GM12892 (cell line): ENCODE data around the gene SAMD13.
"Not testable (repeated sequence)": the region's sequence is repeated elsewhere in the genome, so short reads cannot be mapped to it uniquely, and the experiment has no call there.

Experiments used
- DNase-seq: peaks from one replicate; pipeline ENCODE4 v3.0.0; 2011; ENCODE audit not compliant: insufficient read length
- FAIRE-seq: peaks from 2 replicates; lab custom pipeline; 2011; peaks lifted over from hg19 to GRCh38; lab: Jason Lieb, UNC
- POLR2A ChIP-seq: IDR thresholded peaks from 2 replicates; pipeline ENCODE4 v1.6.1; 2011; ENCODE audit warnings: low read depth, low read length, control low read depth
- POLR2AphosphoS5 ChIP-seq: IDR thresholded peaks from 2 replicates; pipeline ENCODE4 v1.6.1; 2011; ENCODE audit warnings: low read depth, low read length, control low read depth
- TAF1 ChIP-seq: IDR thresholded peaks from 2 replicates; pipeline ENCODE4 v1.6.1; 2011; ENCODE audit warnings: low read depth, mild to moderate bottlenecking, control low read depth, low read length, borderline replicate concordance

The SAMD13 gene

DNA sequence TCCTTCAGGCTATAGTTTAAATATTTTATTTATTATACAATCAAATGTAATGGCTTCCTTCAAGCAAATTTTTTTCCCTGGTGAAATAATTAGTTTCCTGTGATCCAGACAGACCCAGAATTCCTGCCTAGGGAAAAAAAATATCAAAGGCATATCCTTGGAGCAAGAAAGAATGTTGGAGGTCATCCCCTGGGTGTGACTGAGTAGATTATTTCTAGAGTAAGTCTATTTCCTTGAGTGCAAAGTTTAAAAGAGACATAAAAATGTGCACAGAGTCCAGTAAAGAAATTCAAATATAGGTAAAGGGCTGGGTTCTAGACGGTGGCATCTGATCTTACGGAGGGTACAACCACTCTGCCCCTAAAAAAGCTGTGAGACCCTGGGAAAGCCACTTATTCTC lies 32.2 kb upstream of the SAMD13 start:
- no peak for FAIRE-seq
- TF ChIP-seq POLR2A (no peak), TAF1 (no peak), POLR2AphosphoS5 (no peak)
- DNase-seq, result no peak

DNA sequence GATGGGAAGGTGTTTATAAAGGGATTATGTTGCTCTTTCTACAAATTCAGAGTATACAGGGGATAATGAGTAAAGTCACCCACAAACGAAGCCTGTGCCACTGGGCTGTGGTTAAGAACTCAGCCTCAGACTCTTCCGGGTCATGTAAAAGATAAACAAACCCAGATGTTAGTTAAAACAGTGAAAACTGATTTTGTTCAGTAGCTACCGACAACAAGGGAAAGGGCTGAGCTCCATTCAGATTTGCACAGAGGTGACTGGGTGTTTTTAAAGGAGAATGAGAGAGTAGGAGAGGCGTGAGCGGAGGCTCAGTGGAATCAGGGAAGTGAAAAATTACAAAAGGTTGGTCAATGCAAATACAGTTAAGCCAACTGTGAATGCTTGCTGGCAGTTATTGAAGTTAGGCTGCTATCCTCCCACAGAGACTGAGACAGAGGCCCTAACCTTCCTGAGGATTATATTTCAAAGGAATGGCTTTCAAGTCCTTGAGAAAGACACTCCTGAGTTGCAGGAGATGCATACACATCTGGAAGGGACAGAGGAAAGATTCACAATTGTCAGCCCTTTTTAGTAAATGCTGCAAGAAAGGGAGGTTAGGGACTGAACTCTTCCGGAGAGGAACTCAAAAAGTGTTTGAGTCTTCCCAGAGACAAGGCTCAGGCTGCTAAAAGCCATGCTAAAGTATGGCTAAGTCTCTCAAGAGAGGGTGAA lies 29.9 kb upstream of the SAMD13 start:
- no peak for TF ChIP-seq TAF1
- no peak for TF ChIP-seq POLR2AphosphoS5
- TF ChIP-seq POLR2A, result no peak
- FAIRE-seq, result peak; percentile 80
- no peak for DNase-seq

DNA sequence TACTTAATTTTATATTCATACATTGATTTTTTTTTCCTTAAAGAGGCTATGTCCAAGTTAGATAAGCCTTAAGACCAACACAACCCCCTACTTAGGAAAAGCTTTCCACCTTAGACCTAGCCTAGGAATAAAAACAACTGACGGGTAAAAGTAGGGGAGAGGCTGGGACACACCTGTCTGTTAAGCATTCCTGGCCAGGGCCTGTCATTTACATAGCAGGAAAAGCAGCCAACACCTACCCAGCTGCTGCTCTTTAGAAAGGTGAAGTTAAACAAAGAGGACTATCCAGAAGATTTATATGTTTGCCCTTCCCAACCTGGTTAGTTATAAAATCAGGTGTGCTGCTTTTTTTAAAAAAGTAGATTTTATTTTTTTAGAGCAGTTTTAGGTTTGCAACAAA lies 29.1 kb upstream of the SAMD13 start:
- DNase-seq, result no peak
- FAIRE-seq, result no peak
- TF ChIP-seq POLR2AphosphoS5, result no peak
- TF ChIP-seq POLR2A, result no peak
- TF ChIP-seq TAF1, result no peak

DNA sequence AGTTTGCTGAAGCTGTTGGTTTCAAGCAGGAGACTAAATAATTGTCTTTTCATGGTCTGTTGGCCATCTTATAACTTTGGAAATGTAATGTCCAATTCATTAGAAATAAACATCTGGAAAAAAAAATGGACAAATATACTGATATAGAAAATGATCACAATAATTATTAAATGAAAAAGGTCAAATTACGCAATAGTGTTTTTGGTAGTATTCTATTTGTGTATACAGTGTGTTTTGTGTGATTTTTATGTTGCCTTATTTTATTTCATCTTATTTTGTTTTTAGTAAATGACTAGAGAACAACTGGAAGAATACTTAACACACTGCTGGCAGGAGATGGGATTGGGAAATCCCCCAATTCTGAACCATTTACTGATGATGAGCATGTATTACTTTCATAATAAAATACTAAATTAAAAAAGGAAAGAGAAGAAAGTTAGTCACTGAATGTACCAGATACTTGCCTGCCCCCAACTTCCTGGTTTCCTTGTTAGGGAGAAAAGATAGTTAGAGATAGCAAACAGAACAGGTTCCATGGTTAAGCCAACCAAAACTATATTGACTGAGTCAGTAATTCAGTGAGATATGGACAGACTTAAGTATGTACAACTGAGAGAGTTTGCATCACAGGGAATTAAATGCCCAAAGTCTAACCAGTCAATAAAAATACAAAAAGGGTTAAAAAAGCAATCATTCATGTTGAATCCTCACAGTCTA lies 24.0 kb upstream of the SAMD13 start:
- DNase-seq (no peak), FAIRE-seq (no peak)
- no peak for TF ChIP-seq TAF1
- no peak for TF ChIP-seq POLR2A
- TF ChIP-seq POLR2AphosphoS5, result no peak

DNA sequence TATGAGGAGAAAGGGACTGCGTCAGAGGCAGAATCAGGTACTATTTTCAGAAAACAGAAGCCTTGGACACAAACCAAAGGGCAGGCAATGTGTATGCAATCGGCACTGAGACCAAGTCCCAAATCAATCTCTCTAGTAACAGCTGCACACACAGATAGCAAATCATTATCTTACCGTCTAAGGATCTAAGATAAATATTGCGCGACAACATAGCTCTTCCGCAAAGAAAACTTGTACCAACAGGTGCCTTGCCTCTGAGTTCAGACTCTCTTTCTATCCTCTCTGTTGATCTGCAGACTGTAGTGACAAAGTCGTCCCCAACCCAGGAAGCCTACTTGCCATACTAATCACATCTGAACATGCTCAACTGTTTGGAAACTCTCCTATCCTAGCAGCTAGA lies 22.6 kb upstream of the SAMD13 start:
- FAIRE-seq, result no peak
- DNase-seq, result no peak
- TF ChIP-seq TAF1 (no peak), POLR2AphosphoS5 (no peak), POLR2A (no peak)

DNA sequence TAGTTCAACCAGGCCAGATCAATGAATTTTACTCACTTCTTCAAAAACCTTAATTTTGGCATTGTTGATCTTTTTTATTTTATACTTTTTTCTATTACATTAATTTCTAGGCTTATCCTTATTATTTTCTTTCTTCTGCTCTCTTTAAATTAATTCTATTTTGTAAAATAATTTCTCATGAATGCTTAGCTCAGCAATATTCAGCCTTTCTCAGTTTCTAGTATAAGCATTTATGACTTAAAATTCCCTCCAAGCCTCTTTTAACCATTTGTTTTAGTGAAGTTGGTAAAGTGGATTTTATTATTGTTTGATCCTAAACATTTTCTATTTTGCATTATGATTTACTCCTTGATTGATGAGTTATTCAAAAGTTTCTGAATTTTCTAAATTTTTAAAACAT lies 20.6 kb upstream of the SAMD13 start:
- no peak for DNase-seq
- no peak for FAIRE-seq
- TF ChIP-seq POLR2AphosphoS5, result no peak
- no peak for TF ChIP-seq TAF1
- TF ChIP-seq POLR2A, result no peak

DNA sequence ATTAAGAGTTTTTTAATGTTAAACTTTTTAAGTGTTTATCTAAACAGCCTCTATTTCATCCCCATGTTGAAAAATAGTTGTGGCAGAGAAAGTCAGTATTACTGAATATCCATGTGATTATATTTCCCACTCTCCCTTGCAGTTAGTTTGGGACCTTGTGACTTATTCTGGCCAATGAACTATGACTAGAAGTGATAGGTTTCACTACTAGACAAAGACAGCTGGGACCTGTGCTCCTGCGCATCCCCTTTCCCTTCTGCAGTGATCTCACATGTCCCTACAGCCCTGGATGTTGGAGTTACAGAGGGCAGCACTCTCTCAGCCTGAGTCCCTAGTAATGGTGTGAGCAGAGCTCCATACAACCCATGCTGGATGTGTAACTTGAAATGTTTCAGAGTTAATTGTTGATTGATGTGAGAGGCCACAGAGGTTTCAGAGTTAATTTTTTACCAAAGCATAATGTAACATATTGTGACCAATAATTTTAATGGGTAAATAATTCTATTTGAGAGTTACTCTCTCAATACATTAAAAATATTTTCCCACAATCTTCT lies 18.7 kb upstream of the SAMD13 start:
- FAIRE-seq, result no peak
- no peak for TF ChIP-seq POLR2A
- TF ChIP-seq TAF1, result no peak
- no peak for TF ChIP-seq POLR2AphosphoS5
- no peak for DNase-seq

DNA sequence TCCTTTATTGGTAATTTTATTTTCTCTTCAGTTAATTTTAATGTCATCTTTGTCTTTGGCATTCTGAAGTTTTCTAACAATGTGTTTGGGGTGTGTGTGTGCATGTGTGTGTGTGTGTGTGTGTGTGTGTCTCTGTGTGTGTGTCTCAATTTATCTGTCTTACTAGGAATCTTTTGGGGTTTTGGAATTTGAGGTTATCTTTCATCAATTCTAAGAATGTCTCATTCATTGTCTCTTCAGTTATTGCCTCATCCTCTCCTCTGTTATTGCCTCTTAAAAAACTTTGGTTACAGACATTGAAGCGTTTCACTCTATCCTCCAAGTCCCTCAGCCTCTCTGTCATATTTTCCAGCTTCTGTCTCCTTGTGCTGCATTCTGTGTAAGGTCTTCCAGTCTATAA lies 18.1 kb upstream of the SAMD13 start:
- no peak for TF ChIP-seq TAF1
- DNase-seq (no peak), FAIRE-seq (no peak)

DNA sequence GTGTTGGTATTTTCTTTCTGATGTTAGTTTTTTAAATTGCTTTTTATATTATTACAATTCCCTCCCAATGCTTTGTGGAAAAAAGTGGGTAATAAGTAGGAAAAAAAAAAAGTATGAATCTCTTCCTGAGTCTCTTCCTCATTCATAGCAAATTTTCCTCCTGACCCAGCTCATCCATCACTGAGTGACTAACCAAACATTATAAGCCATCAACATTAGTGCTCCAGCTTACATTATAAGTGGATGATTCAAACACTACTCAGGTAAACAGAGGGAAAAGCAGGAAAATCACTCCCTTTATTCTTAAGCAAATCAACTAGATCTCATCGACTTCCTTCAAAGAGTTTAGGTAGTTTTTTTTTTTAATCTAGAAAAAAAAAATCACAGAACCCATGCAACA lies 15.4 kb upstream of the SAMD13 start:
- DNase-seq (no peak), FAIRE-seq (no peak)
- TF ChIP-seq POLR2A (no peak), TAF1 (no peak), POLR2AphosphoS5 (no peak)

DNA sequence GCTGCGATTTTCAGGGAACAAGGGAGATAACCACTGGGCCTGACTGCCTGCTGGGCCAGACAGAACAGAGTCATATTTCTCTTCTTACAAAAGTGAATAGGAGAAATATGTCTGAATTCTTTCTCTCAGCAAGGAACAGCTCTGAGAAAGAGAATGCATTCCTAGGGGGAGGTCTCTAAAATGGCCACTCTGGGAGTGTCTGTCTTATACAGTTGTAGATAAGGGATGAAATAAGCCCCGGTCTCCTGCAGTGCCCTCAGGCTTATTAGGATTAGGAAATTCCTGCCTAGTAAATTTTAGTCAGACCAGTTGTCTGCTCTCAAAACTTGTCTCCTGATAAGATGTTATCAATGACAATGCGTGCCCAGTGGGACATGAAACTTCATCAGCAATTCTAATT lies 14.1 kb upstream of the SAMD13 start:
- not testable (repeated sequence) for DNase-seq, FAIRE-seq

DNA sequence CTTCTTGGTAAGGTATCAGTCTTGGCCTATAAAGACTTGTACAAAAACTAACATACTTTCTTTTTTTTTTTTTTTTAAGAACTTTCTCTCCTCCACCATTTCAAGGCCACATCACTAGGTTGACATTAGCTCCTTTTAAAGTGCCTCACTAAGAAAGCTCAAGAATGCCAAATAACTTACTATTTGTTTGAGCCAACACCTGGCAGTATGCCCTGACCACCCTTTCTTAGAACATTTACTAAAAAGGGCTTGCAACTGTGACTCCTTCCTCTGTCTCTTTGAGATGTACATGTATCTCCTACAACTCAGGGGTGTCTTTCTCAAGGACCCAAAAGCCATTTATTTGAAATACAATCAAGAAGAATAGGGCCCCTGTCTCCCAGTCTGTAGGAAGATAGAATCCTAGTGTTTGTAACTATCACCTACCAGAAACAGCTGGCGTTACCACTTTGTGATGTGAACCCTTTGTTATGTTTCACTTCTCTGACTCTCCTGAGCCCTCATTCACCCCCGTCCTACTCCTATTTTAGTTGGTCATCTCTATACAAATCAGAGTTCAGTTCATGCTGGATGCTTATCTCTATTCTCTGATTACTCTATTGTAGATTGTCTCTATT lies 12.2 kb upstream of the SAMD13 start:
- TF ChIP-seq POLR2A, result no peak
- TF ChIP-seq POLR2AphosphoS5, result no peak
- no peak for TF ChIP-seq TAF1
- DNase-seq (no peak), FAIRE-seq (no peak)

DNA sequence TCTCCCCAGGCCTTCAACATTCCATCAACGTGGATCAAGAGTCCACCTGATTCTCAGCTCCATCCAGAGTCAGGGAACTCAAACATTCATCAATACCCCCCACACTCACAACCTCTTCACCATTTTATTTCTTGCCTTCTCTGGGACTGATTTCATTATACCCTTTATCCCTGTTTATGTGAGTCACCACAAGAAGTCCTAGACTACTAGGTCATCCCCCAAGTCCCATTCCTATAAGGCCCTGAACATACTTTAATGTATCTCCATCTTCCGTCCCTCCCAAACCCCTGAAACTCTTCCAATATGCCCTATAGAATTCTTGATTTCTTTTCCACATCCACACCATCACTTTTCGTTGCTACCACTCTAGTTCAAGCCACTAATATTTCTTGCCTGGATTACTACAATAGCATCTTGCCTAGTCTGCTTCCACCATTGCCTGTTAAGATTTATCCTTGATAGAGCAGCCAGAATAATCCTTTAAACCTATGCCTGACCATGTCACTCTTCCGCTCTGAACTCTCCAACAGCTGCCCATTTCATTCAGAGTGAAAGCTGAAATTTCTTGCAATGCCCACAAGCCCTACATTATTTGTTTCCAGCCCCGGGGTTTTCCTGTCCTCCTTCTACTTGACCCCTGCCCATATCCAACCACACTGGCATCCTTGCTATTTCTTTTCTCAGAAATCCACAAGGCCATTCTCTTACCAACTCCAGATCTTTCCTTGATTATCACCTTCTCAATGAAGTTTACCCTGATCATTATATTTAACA lies 9.4 kb upstream of the SAMD13 start:
- DNase-seq, result no peak
- no peak for TF ChIP-seq TAF1
- no peak for TF ChIP-seq POLR2A
- no peak for TF ChIP-seq POLR2AphosphoS5
- no peak for FAIRE-seq
